Caki2 (cell line): ENCODE data around the gene DNAH9. TPM values are rescaled to one million over a fixed set of nuclear protein-coding genes. Genes with fewer than 3 reads are reported as not detected.

Source experiments
- DNase-seq: peaks from one replicate; pipeline ENCODE4 v3.0.0-alpha.2; 2015; ENCODE audit warnings: low read depth
- in situ Hi-C: cut with HindIII; loops from 2 replicates; pipeline ENCODE4 v1.10.0; 2016; ENCODE audit warnings: low sequenced_read_pairs, low pct_unique_long_range_greater_than_20kb, mixed read lengths
- total RNA-seq: library from RNA; depleted of rRNA; stranded (reverse); fragments of >200 nt; shearing (Covaris generic); gene quantifications from 2 replicates; pipeline ENCODE4 v1.2.3, GENCODE V29; 2014; ENCODE audit warnings: low replicate concordance

The DNAH9 gene
- total RNA-seq, 1 experiment from 2014 or later = 1.5 TPM

GRCh38 chr17:11855306-11855705 is 257.0 kb downstream of the DNAH9 start:
- no peak for DNase-seq
- in situ Hi-C loops = no loop called here

GRCh38 chr17:11857006-11857405 is 258.7 kb downstream of the DNAH9 start:
- in situ Hi-C loops = no loop called here
- DNase-seq = no peak

DNA sequence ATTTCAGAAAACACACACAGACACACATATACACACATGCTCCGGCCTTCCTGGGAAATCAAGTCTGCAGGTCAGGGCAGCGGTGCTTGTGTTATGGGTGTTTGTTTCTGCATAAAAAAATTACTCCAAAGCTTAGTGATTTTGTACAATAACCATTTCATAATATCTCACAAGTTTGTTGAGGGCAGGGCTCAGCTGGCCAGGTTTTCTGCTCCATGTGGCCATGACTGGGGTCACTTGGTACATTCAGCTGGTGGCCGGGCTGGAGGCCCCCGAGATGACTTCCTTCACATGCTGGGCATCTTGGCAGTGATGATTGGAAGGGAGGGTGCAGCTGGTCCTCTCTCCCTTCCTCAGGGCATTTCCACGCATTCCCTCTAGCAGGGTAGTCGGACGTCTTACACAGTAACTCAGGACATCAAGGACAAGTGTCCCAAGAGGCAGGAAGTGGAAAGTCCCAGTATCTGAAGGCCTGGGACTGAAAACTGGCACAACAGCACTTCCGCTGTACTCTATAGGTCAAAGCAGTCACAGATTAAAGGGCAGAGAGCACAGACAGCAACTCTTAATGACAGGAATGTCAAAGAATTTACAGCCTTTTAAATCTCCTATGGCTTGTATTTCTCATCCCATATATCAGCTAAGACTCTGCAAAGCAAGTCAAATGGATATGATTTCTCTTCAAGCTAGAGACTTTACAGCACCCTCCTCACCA is 271.6 kb downstream of the DNAH9 start:
- no peak for DNase-seq
- in situ Hi-C loops = no loop called here

GRCh38 chr17:11871773-11872172 is 273.5 kb downstream of the DNAH9 start:
- in situ Hi-C loops = no loop called here
- DNase-seq = no peak

GRCh38 chr17:11874756-11875155 is 276.5 kb downstream of the DNAH9 start:
- in situ Hi-C loops = no loop called here
- no peak for DNase-seq

- in situ Hi-C loops = no loop called here
- DNase-seq = peak; percentile 48
Observed at GRCh38 chr17:11880714-11881113, 282.4 kb downstream of the DNAH9 start.

- DNase-seq = no peak
- in situ Hi-C loops = no loop called here
Observed at GRCh38 chr17:11882716-11883115, 284.4 kb downstream of the DNAH9 start.

- in situ Hi-C loops = no loop called here
- DNase-seq = no peak
Observed at GRCh38 chr17:11885051-11885450, 286.8 kb downstream of the DNAH9 start.

GRCh38 chr17:11889266-11889665 is 291.0 kb downstream of the DNAH9 start:
- in situ Hi-C loops = no loop called here
- no peak for DNase-seq

GRCh38 chr17:11893862-11894261 is 295.6 kb downstream of the DNAH9 start:
- in situ Hi-C loops = no loop called here
- no peak for DNase-seq

- in situ Hi-C loops = no loop called here
- no peak for DNase-seq
Observed at GRCh38 chr17:11896199-11896598, 297.9 kb downstream of the DNAH9 start.

DNA sequence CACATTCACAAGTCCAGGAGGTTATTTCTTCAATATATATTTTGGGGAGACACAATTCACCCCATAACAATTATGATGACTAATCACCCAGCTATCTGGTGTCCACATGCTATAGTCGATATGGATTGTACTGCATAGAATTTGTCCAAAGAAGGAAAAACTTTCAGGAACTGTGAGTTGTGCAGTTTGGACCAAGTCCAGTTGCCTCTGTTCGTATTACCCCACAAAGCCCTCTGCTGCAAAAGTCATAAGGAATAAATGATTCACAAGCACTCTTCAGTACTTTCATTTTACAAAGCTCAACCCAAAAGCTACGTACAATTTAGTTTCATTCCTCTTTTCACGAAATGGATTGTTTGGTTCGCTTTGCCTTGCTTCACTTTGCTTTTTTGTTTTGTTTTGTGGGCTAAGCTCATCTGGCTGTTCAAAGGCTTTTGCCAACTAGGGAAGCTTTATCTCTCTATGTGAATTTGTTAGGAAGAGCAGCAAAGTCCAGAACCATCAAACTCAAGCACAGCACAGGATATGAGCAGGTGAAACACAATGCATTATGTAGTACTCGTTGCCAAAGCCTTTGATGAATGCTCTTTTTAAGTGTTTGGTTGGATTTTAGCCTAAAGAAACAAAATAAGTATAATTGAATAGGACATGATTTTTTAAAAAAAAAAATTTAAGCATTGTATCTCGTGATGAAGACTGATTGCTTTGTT is 300.4 kb downstream of the DNAH9 start:
- no peak for DNase-seq
- in situ Hi-C loops = no loop called here

DNA sequence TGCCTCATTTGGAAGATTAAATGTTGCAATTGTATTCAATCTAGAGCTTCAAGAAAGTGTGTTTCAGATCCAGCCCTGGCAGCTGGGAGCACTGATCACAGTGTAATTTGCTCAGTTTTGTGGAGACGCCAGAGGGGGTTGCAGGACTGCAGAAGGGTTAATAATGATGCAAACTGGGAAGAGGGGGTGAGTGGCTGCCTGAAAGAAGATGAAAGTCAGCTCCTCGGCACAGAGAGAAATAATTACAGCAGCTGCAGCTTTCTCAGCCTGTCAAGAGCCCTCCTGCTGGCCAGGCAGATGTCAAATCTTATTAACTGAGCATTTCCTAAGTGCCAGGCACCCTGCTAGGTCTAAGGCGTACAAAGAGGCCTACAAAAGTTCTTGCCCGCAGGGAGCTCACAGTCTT is 301.3 kb downstream of the DNAH9 start:
- in situ Hi-C loops = no loop called here
- no peak for DNase-seq

GRCh38 chr17:11900041-11900476 is 301.8 kb downstream of the DNAH9 start:
- in situ Hi-C loops = no loop called here

DNA sequence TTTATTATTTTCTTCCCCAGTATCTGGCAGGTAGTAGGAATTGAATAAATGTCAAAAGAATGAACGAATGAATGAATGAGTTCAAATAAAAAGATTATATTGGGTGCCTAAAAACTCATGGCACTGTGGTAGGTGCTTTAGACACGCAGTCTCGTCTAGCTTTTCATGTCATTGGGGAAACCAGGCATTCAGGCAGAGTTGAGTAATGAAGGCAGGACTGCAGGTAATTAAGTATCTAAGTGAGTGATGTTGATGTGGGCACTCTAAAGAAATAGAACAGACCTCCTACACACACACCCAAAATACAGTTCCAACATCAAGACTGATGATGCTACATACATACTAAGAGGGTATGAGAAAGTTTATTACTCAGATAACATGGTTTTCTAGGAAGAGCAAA is 302.4 kb downstream of the DNAH9 start:
- in situ Hi-C loops = no loop called here
- no peak for DNase-seq

More at GRCh38 chr17:11900041-11900476, 301.8 kb downstream of the DNAH9 start:
- DNase-seq = no peak

DNA sequence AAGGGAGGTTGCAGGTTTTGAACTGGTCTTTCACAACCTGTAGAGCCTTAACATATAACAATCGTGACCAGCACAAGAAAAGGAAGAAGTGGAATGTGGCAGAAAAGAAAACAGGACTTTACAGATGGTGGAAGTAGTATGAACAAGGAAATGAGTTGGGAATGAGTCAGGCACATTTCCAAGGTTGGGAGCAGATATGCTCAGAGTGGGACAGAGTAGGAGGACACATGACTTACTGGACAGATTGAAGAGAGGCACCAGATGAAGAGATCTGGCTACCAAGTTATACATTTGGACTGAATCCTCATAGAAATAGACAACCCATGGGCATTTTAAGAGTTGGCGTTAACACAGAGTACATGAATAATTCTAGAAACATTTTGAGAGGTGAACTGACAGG is 303.7 kb downstream of the DNAH9 start:
- DNase-seq = no peak
- in situ Hi-C loops = no loop called here

DNA sequence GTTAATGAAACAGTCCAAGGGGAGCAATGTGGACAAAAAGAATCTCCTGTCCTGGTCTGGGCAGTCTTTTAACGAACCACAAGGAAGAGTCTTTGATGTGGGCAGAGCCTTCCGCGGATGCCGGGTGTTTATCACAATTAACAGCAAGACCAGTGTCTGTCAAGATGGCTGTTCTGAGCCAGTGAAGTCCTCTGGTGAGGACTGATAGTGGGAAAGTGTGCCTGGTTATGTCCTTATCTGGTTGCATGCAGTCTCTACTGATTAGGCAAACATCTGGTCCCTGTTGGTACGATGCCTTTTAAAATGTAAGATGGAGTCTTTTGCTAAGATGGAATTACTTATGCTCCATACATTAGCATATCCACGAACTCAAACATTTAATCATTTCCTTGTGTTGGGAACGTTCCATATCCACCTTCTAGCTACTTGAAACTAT is 310.5 kb downstream of the DNAH9 start:
- DNase-seq = no peak
- in situ Hi-C loops = no loop called here

GRCh38 chr17:11909348-11909747 is 311.1 kb downstream of the DNAH9 start:
- in situ Hi-C loops = no loop called here
- DNase-seq = no peak

- in situ Hi-C loops = no loop called here
- no peak for DNase-seq
Observed at GRCh38 chr17:11916091-11916490, 317.8 kb downstream of the DNAH9 start.

DNA sequence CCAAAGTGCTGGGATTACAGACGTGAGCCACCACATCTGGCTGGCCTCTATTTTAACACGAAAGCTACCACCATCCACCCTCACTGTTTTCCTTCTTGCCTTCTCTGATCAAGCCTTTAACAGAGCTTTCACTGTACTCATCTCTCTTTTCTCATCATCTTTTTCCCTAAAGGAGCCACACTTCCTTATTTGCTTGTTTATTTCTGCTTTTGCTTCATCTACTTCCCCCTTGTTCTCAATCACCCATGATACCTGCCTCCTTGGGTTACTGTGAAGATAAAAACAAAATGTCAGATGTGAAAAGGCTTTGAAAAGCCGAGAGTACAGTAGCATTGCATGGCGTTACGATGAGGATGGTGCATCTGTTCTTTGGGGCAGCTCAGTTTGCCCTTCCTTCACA is 319.1 kb downstream of the DNAH9 start:
- in situ Hi-C loops = no loop called here
- no peak for DNase-seq
